ENCODE results near the gene NFILZ.
A peak's percentile ranks its signal among the peaks of the same experiment; 100 is the strongest.

Gene NFILZ

GRCh38 chr19:8643860-8644653 lies 13.6 kb downstream of the NFILZ start:
- no peak for DNase-seq

GRCh38 chr19:8648240-8648639 lies 17.8 kb downstream of the NFILZ start:
- DNase-seq: no peak

- DNase-seq: peak; percentile 75
Measured at GRCh38 chr19:8654591-8655339, 24.3 kb downstream of the NFILZ start.

GRCh38 chr19:8655340-8655709 lies 24.9 kb downstream of the NFILZ start:
- DNase-seq: peak; percentile 30

GRCh38 chr19:8657869-8658268 lies 27.4 kb downstream of the NFILZ start:
- DNase-seq: no peak

DNA sequence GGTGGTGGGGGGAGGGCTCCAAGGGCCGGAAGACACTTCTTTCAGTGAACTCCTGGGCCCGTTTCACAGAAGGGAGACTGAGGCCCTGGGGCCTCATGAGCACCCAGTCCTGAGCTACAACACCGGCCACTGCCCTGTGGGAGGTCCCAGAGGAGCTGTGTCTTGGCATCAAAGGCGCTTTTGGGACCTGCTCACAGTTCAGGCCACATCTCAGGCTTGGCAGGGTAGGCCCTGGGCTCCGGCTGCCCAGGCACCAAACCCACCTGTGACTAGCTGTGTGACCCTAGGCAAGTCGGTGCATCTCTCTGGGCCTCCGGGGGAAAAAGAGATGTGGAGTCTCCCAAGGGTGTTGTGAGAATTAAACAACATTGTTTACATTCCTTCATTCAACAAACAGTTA lies 29.5 kb downstream of the NFILZ start:
- DNase-seq: no peak

DNA sequence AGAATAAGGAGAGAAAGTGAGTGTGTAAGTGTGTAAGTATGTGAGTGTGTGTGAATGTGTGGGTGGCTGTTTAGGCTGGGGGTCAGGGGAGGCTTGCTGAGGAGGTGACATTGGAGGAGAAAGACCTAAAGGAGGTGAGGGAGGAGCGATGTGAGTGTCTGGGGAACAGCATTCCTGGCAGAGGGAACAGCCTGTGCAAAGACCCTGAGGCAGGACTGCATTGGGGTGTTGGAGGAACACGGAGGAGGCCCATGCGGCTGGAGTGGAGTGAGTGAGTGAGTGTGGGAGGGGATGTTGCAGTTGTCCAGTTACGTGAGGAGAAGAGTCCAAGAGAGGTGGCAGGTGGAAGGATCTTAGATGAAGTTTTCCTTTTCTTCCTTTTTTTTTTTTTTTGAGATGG lies 31.8 kb downstream of the NFILZ start:
- no peak for DNase-seq

- peak; percentile 60 for DNase-seq
Measured at GRCh38 chr19:8663920-8664670, 33.7 kb downstream of the NFILZ start.

DNA sequence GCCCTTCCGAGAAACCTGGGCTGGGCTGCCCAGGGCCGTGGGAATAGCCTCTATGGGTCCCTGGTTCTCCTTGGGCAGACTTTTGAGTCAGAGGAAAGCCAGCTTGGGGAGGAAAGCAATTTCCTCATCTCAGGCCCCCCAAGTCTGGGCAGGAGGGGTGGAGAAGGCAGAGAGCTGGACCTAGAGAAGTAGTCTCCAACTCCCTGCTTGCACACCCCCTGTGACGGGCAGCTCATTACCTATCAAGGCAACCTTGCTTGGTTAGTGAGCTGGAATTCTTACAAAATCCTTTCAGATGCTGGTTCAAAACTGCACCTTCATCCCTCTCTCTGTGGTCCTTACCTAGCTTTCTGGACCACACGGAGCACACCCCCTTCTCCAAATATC lies 34.2 kb downstream of the NFILZ start:
- DNase-seq: no peak

- DNase-seq: no peak
Measured at GRCh38 chr19:8665468-8666213, 35.2 kb downstream of the NFILZ start.

DNA sequence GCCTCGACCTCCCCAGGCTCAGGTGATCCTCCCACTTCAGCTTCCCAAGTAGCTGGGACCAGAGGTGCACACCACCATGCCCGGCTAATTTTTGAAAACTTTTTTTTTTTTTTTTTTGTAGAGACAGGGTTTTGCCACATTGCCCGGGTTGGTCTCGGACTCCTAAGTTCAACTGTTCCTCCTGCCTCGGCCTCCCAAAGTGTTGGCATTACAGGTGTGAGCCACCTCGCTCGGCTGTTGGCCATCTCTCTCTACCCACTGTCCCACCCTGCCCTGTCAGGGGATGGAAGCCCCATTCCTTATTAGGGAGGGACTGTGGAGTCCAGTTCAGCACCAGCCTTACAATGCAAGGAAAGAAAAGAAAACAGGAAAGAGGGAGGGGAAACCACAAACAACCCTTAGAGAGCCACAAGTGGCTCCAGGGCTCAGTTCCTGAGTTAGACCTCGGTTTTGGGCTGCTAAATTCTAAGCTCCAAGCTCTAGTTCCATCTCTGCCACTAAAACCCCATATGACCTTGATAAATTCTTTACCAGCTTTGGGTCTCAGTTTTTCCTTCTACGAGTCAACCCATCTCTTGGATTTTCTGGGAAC lies 36.5 kb downstream of the NFILZ start:
- DNase-seq: no peak

DNA sequence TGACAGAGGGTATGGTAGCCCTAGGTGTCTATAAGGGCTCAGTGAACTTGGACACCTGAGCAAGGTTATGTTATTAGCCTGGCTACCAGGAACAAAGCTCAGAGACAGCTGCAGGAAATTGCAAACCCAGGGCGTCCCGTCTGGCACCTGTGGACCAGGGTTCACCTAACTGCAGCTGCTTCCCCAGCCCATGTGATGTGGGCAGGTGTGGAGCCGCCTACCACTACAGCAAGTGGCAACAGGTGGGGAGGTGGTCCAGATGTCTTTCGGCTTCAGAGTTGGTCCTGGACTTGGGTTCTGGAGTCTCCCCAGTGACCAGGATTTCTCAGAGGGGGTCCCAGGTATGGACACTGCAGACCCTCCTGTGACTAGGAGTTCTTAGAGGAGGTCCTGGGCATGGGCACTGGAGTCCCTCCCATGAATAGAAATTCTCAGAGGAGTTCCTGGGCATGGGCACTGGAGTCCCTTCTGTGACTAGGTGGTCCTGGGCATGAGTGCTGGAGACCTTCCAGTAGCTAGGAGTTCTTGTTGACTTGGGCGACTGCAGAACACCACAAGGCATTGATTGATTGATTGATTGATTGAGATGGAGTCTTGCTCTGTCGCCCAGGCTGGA lies 43.0 kb downstream of the NFILZ start:
- no peak for DNase-seq

- DNase-seq: no peak
Measured at GRCh38 chr19:8675066-8675465, 44.6 kb downstream of the NFILZ start.

DNA sequence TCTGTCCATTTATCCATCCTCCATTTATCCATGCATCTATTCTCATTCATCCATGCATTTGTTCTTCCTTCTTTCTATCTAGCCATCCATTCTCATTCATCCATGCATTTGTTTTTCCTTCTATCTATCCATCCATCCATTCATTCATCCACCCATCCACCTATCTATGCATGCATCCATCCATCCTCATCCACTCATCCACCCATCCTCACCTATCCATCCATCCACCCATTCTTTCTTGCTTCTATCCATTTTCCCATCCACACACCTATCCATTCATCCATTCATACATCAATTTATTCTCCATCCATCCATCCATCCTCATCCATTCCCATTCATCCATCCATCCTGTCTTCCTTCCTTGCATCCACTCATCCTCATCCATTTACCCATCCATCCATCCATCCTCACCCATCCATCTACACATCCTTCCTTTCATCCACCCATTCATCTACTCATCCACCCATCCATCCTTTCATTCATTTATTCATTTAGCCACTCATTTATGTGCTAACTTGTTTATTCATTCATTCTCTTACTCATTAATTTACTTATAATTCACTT lies 47.9 kb downstream of the NFILZ start:
- no peak for DNase-seq
